Neural progenitor cell (in vitro differentiated cells): Measurements from ENCODE around the gene AHI1.

Experiments
- EZH2 ChIP-seq: fragments of 200-600 bp; sonication (generic); IDR thresholded peaks from 2 replicates; pipeline ENCODE4 v1.6.1; 2017; ENCODE audit warnings: antibody characterized with exemption, mild to moderate bottlenecking, moderate library complexity
- TF ChIP-seq, protein P1 (sequence below): fragments of 200-600 bp; sonication (generic); IDR thresholded peaks from 2 replicates; pipeline ENCODE4 v1.5.1; 2017; ENCODE audit warnings: antibody characterized with exemption, mild to moderate bottlenecking

DNA sequence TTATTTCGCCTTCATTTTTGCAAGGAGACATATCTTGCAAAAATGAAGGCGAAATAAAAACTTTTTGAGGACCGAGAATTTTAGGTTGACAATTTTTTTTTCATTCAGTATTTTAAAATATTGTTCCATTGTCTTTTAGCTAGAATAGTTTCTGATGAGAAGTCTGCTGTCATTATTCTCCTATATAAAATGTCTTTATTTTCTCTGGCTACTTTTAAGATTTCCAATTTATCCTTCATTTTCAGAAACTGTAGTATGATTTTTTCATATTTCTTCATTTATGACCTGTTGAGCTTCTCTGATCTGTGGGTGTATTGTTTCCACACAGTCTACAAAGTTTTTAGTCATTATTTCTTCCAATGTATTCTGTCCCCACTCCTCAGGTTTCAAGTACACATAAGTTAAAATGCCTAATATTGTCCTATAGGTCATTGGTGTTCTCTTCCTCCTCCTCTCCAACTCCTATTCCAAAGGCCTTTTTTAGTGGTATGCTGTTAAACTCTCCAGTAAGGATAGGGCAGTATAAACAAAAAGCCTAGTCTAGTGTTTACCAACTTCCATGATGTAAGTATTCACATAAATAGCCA, 15.7 kb downstream of the AHI1 start:
- TF ChIP-seq, protein P1, sequence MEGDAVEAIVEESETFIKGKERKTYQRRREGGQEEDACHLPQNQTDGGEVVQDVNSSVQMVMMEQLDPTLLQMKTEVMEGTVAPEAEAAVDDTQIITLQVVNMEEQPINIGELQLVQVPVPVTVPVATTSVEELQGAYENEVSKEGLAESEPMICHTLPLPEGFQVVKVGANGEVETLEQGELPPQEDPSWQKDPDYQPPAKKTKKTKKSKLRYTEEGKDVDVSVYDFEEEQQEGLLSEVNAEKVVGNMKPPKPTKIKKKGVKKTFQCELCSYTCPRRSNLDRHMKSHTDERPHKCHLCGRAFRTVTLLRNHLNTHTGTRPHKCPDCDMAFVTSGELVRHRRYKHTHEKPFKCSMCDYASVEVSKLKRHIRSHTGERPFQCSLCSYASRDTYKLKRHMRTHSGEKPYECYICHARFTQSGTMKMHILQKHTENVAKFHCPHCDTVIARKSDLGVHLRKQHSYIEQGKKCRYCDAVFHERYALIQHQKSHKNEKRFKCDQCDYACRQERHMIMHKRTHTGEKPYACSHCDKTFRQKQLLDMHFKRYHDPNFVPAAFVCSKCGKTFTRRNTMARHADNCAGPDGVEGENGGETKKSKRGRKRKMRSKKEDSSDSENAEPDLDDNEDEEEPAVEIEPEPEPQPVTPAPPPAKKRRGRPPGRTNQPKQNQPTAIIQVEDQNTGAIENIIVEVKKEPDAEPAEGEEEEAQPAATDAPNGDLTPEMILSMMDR: no peak
- TF ChIP-seq EZH2: no peak
